Prostate gland (tissue), 2 donors: ENCODE results near the gene DCANP1. TPM values are rescaled to one million over a fixed set of nuclear protein-coding genes. Genes with fewer than 3 reads are reported as not detected.

Source experiments
- DNase-seq: peaks from one replicate; pipeline ENCODE4 v3.0.0-alpha.2; 2019; ENCODE audit warnings: low spot score
- H3K27ac ChIP-seq, 2 donors: fragments of 200-600 bp; sonication (generic); 2 replicates each; pipeline ENCODE4 v1.5.1; 2017 to 2019
- H3K27me3 ChIP-seq: fragments of 200-600 bp; sonication (generic); replicated peaks from 2 replicates; pipeline ENCODE4 v1.5.1; 2019; ENCODE audit not compliant: insufficient read depth
- H3K36me3 ChIP-seq, 2 donors: fragments of 200-600 bp; sonication (generic); 1 replicate in 1 of 2; 2 replicates in 1 of 2; pipeline versions ENCODE4 v1.5.1 to v1.8.1; 2017 to 2019
- H3K4me1 ChIP-seq: fragments of 200-600 bp; sonication (generic); replicated peaks from 2 replicates; pipeline ENCODE4 v1.5.1; 2019
- H3K4me3 ChIP-seq, 2 donors: fragments of 200-600 bp; sonication (generic); 2 replicates each; pipeline ENCODE4 v1.5.1; 2017 to 2019
- H3K9me3 ChIP-seq: fragments of 200-600 bp; sonication (generic); 2 replicates; pipeline ENCODE4 v1.5.1; 2017
- POLR2A ChIP-seq: fragments of 450-650 bp; IDR thresholded peaks from one replicate; pipeline ENCODE4 v1.6.1; 2016; ENCODE audit warnings: antibody characterized with exemption, mild to moderate bottlenecking
- POLR2AphosphoS5 ChIP-seq: sonication (generic); formaldehyde crosslinking; IDR thresholded peaks from one replicate; pipeline ENCODE4 v1.6.1; 2017; ENCODE audit warnings: antibody characterized with exemption
- WGBS: methylation state at CpG from one replicate; pipeline ENCODE4 v1.1.5; 2018; 5-methylcytosine and 5-hydroxymethylcytosine counted together
- intact Hi-C: fragments of 100-400 bp; cut with DNase I; formaldehyde crosslinking; loops from one replicate; pipeline ENCODE4 v1.14.2; 2022
- total RNA-seq, 2 donors: library from RNA; depleted of rRNA; stranded (reverse); fragments of >200 nt; gene quantifications; one replicate each; pipeline ENCODE4 v1.1.0, GENCODE V29; 2016
- TF ChIP-seq, protein P1 (sequence below), 4 experiments: fragments of 200-600 bp in 2 of 4; fragments of 450-650 bp in 2 of 4; sonication (generic) in 2 of 4; IDR thresholded peaks; 1 replicate in 3 of 4; 2 replicates in 1 of 4; pipeline ENCODE4 v1.5.1; 2016 to 2019; ENCODE audit warnings: antibody characterized with exemption in 4 of 4, mild to moderate bottlenecking in 2 of 4, moderate library complexity in 2 of 4

DCANP1 gene
- total RNA-seq, 2 donors from 2014 or later: not detected

DNA sequence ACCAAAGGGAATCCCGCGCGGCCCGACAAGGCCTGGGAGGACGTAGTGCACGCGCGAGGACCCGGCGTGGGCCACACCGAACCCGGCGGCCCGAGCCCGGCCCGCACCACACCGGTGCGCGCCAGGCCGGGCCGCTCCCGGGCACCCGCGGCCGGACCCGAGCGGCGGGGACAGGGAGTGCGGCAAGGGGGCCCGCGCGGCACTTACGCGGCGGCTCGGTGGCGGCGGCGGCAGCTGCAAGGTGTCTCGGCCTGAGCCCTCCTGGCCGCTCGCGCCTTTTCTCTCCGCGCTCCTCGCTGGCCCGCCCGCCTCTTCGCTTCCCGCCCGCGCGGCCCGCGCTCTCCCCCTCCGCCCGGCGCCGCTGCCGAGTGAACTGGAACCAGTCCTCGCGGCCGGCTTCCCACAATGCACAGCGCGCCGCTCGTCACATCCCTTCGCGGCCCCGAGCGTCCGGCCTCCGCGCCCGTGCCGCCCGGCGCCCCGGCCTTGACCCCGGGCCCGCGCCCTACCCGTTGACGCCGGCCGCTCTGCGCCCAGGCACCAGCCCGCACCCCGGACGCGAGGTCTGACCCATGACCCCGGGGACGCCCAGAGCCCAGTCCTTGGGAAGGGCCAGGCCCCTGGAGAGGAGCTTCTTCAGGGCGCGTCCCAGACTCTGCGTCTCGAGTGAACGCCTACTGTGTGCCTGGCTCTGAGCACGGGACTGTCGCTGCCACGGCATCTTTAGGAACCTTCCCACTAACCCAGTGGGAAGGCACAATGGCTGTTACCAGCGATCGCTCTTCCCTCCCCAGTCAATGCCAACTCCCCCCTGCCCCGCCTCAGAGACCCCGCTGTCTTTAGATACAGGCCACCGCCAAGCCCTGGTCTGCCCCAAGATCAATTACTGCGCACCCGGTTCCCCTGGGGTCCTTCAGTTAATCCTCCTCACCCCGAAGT is 48.0 kb downstream of the DCANP1 start, which contains the start of gene MACROH2A1:
Gene MACROH2A1 (minus strand): TSS at position 377 of the 939 bp plus-strand sequence. CDS start 10,138 bp downstream, outside the sequence.
- peak; percentile 84 for DNase-seq
- H3K4me3 ChIP-seq: peak within 1 kb of the TSS; percentile 76 to 77
- WGBS: under 1% methylated on average over 94 of the region's 109 CpGs
- peak within 1 kb of the TSS; percentile 79 to 83 for H3K27ac ChIP-seq
- no peaks in the 10 kb centered on the region for H3K9me3 ChIP-seq
- intact Hi-C loops: no loop called here
- no peaks in the 10 kb centered on the region for H3K27me3 ChIP-seq
- peak; percentile 81 for TF ChIP-seq POLR2AphosphoS5
- TF ChIP-seq, protein P1, sequence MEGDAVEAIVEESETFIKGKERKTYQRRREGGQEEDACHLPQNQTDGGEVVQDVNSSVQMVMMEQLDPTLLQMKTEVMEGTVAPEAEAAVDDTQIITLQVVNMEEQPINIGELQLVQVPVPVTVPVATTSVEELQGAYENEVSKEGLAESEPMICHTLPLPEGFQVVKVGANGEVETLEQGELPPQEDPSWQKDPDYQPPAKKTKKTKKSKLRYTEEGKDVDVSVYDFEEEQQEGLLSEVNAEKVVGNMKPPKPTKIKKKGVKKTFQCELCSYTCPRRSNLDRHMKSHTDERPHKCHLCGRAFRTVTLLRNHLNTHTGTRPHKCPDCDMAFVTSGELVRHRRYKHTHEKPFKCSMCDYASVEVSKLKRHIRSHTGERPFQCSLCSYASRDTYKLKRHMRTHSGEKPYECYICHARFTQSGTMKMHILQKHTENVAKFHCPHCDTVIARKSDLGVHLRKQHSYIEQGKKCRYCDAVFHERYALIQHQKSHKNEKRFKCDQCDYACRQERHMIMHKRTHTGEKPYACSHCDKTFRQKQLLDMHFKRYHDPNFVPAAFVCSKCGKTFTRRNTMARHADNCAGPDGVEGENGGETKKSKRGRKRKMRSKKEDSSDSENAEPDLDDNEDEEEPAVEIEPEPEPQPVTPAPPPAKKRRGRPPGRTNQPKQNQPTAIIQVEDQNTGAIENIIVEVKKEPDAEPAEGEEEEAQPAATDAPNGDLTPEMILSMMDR (IDR thresholded peaks at IDR 0.05): peak in 1 of 4 experiments; percentile 7
- TF ChIP-seq POLR2A: peak; percentile 89
- no peaks in the 10 kb centered on the region for H3K36me3 ChIP-seq
- H3K4me1 ChIP-seq: peaks cover 9% of the 10 kb centered on the region

DNA sequence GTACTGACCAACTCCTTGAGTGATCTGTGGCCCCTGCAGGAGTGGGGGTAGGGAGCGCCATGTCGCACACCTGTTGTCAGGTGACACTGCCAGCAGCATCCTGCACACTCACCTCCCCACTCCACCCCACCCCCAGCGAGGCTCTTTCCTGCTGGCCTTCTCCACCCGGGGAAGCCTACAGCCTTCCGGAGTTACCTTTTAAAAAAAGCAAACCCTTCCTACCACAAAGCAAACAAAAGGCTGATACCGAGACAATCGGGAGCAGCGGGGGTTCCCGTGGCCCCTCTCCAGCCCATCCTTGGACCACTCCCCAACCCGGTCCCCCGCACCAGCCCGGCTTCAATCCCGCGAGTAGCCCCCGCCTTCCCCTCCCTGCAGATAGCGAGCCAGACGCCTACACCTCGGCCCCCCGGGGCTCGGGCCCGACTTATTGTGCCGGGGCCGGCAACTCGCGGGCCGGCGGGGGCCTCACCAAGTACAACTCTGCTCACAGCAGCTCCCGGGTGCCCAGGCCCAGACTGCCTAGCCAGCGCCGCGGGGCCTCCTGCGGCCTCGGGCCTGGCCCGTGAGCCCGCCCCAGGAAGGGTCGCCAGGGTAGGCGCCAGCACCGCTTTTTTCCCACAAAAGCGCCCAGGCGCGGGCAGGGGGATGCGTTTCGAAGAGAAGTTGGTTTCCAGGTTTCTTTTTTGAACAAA is 48.8 kb downstream of the DCANP1 start:
- peak overlapping the region; percentile 79 to 83 for H3K27ac ChIP-seq
- no peaks in the 10 kb centered on the region for H3K9me3 ChIP-seq
- no peaks in the 10 kb centered on the region for H3K27me3 ChIP-seq
- peaks cover 9% of the 10 kb centered on the region for H3K4me1 ChIP-seq
- no peaks in the 10 kb centered on the region for H3K36me3 ChIP-seq
- no peak for DNase-seq
- TF ChIP-seq, protein P1 (IDR thresholded peaks at IDR 0.05): no peak
- peak; percentile 21 for TF ChIP-seq POLR2A
- intact Hi-C loops: no loop called here
- 2% methylated on average over 17 of the region's 43 CpGs for WGBS
- H3K4me3 ChIP-seq: peak overlapping the region; percentile 76 to 77

DNA sequence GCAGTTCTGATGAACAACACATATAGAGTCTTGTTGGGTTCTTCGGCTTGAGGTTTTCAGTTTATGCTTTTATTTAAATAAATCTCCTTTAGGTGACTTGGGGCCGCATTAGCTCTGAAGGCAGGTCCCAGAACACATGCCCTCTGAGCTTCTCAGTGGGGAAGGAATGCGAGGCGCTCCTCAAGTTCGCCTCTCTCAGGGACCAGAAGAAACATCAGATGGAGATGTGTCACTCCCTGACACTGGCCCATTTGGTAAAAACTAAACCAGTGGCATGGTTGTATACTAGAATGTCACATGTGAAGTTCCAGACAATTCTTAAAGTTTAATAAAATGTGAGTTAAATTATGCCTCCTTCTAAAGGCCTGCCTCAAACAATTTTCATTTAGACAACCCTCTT is 50.1 kb downstream of the DCANP1 start:
- peaks cover 9% of the 10 kb centered on the region for H3K4me1 ChIP-seq
- H3K27me3 ChIP-seq: no peaks in the 10 kb centered on the region
- WGBS: 89% methylated on average over 5 of the region's 5 CpGs
- no peak for DNase-seq
- H3K4me3 ChIP-seq: no peak overlapping the region
- H3K9me3 ChIP-seq: no peaks in the 10 kb centered on the region
- no peak for TF ChIP-seq POLR2A
- TF ChIP-seq, protein P1 (IDR thresholded peaks at IDR 0.05): no peak
- TF ChIP-seq POLR2AphosphoS5: no peak
- intact Hi-C loops: no loop called here
- no peak overlapping the region for H3K27ac ChIP-seq
- H3K36me3 ChIP-seq: no peaks in the 10 kb centered on the region

DNA sequence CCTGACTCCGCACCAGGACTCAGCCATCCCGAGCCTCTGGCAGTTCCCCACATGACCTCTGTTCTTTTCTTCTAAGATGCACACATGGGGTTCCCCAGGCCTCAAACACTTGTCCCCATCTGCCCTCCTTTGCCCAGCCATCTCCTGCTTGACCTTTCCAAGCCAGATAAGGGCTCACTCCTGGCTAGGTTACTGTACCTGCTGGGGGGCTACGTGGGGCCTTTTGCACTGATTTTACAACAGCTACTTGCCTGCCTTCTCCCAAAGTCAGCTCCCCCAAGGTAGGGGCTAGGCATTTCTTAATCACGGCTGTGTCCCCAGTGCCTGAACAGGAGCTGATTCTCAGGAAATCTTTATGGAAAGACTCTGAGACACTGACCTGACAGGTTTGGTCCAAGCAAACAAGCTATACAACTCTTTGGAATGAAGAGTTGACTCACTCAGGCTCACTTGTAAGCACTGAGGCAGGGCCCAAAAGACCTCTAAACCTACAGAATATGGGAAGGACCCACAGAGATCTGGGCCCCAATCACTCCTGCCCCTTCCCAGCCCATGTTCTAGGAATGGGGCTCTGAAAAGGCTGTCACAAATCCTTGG is 50.6 kb downstream of the DCANP1 start:
- no peak overlapping the region for H3K27ac ChIP-seq
- H3K4me3 ChIP-seq: no peak overlapping the region
- no peaks in the 10 kb centered on the region for H3K27me3 ChIP-seq
- H3K4me1 ChIP-seq: peaks cover 9% of the 10 kb centered on the region
- intact Hi-C loops: no loop called here
- TF ChIP-seq POLR2A: no peak
- TF ChIP-seq, protein P1 (IDR thresholded peaks at IDR 0.05): no peak
- TF ChIP-seq POLR2AphosphoS5: no peak
- H3K36me3 ChIP-seq: no peaks in the 10 kb centered on the region
- no peak for DNase-seq
- no peaks in the 10 kb centered on the region for H3K9me3 ChIP-seq
- 56% methylated on average over 4 of the region's 4 CpGs for WGBS
